Activated T-cell treated with anti-CD3 and anti-CD28 coated beads, Interleukin-2, amount 50 U/mL, for 24 hours (primary cell): Measurements from ENCODE around the gene TES.

Experiments used
- DNase-seq: peaks from one replicate; pipeline ENCODE4 v3.0.0-alpha.2; 2020
- H3K27ac Mint-ChIP-seq: 2 replicates; pipeline ENCODE4 v1.8.0; 2020; ENCODE audit warnings: mild to moderate bottlenecking, mixed read lengths
- H3K27me3 Mint-ChIP-seq: 2 replicates; pipeline ENCODE4 v1.8.0; 2020; ENCODE audit warnings: mixed read lengths
- H3K36me3 Mint-ChIP-seq: 2 replicates; pipeline ENCODE4 v1.8.0; 2020; ENCODE audit warnings: low read depth, mixed read lengths
- H3K4me1 Mint-ChIP-seq: 2 replicates; pipeline ENCODE4 v1.8.0; 2020; ENCODE audit warnings: low read depth, mixed read lengths
- H3K4me3 Mint-ChIP-seq: 2 replicates; pipeline ENCODE4 v1.8.0; 2020; ENCODE audit warnings: mild to moderate bottlenecking, moderate library complexity, mixed read lengths
- H3K9me3 Mint-ChIP-seq: 2 replicates; pipeline ENCODE4 v1.8.0; 2020; ENCODE audit warnings: mixed read lengths

The TES gene

DNA sequence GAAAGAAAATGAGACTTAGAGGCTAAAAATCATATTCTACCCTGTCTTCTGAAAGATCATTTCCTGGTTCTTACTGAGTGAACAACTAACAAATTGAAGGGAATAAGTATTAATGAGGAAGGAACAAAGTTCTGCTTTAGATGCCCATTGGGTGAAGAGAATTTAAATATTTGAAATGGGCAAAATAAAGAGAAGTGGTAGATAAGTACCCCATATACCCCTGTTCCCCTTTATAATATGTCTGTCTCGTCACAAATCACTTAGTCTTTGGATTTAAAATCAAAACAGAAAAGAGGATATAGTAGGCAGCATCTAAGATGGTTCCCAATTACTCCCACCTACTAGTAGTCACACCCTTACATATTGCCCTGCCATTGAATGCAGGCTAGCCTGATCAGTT lies 13.2 kb downstream of the TES start:
- H3K27ac Mint-ChIP-seq, result peak overlapping the region; percentile 84
- peaks cover 89% of the 10 kb centered on the region for H3K4me1 Mint-ChIP-seq
- no peaks in the 10 kb centered on the region for H3K27me3 Mint-ChIP-seq
- H3K36me3 Mint-ChIP-seq, result peaks cover 4% of the 10 kb centered on the region
- H3K4me3 Mint-ChIP-seq, result no peak overlapping the region
- no peak for DNase-seq
- H3K9me3 Mint-ChIP-seq, result no peaks in the 10 kb centered on the region

- H3K4me3 Mint-ChIP-seq, result peak overlapping the region; percentile 67
- H3K9me3 Mint-ChIP-seq, result no peaks in the 10 kb centered on the region
- no peak for DNase-seq
- H3K36me3 Mint-ChIP-seq, result peaks cover 4% of the 10 kb centered on the region
- H3K27me3 Mint-ChIP-seq, result no peaks in the 10 kb centered on the region
- H3K4me1 Mint-ChIP-seq, result peaks cover 89% of the 10 kb centered on the region
- peak overlapping the region; percentile 84 for H3K27ac Mint-ChIP-seq
These were observed 14.3 kb downstream of the TES start for GRCh38 chr7:116224492-116225098.

GRCh38 chr7:116225860-116226259 lies 15.5 kb downstream of the TES start:
- H3K4me1 Mint-ChIP-seq, result peaks cover 88% of the 10 kb centered on the region

GRCh38 chr7:116226664-116227063 lies 16.3 kb downstream of the TES start:
- Mint-ChIP-seq H3K4me3 (no peak overlapping the region), H3K27ac (peak overlapping the region; percentile 50), H3K27me3 (no peaks in the 10 kb centered on the region), H3K9me3 (no peaks in the 10 kb centered on the region), H3K4me1 (peaks cover 91% of the 10 kb centered on the region), H3K36me3 (peaks cover 4% of the 10 kb centered on the region)
- no peak for DNase-seq

More at GRCh38 chr7:116225860-116226259, 15.5 kb downstream of the TES start:
- H3K27me3 Mint-ChIP-seq, result no peaks in the 10 kb centered on the region
- peak overlapping the region; percentile 28 for H3K27ac Mint-ChIP-seq
- DNase-seq, result no peak
- H3K9me3 Mint-ChIP-seq, result no peaks in the 10 kb centered on the region
- H3K36me3 Mint-ChIP-seq, result peaks cover 4% of the 10 kb centered on the region
- no peak overlapping the region for H3K4me3 Mint-ChIP-seq

DNA sequence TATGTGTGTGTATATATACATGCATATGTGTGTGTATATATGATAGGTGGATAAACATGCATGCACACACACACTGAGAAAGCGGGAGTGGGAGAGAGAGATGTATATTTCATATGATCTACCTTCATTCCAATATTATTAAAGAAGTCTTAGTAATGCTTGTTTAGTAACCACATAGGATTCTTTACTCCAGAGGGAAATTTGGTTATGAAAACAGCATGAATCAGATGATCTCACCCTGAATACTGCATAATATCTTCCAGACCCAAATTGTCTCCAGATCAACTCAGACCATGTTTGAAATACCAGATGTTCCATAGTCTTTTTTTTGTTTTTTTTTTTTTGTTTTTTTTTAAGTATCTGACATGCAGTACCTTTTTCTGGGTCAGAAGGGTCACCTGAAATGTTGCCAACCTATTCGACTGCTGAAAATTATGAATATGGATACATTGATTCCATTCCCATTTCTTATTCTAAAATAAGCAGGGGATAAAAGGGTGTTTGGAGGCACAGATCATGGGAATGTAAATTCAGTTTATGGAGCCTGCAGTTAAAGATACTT lies 17.4 kb downstream of the TES start:
- H3K4me3 Mint-ChIP-seq, result no peak overlapping the region
- no peak for DNase-seq

DNA sequence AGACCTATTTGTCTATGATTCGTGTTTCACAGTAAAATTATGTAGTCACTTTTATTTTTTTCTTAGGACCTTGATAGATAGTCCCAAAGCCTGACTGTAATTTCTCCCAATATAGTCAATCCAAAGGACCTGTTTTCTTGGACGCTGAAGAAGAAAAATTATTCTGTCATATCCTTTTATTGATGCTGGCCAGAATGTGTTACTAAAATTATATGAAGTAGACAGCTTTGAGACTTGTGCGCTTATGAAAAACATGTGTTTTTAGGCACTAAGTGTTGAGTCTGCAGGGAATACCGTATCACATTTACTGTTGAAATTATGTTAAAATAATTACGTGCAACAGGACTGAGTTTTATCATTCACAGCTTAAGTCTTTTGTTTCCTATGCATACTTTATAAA lies 17.9 kb downstream of the TES start:
- H3K27me3 Mint-ChIP-seq, result no peaks in the 10 kb centered on the region

More for the DNA sequence above, 17.4 kb downstream of the TES start:
- H3K27me3 Mint-ChIP-seq, result no peaks in the 10 kb centered on the region
- peaks cover 4% of the 10 kb centered on the region for H3K36me3 Mint-ChIP-seq
- H3K27ac Mint-ChIP-seq, result no peak overlapping the region
- no peaks in the 10 kb centered on the region for H3K9me3 Mint-ChIP-seq
- H3K4me1 Mint-ChIP-seq, result peaks cover 91% of the 10 kb centered on the region

DNA sequence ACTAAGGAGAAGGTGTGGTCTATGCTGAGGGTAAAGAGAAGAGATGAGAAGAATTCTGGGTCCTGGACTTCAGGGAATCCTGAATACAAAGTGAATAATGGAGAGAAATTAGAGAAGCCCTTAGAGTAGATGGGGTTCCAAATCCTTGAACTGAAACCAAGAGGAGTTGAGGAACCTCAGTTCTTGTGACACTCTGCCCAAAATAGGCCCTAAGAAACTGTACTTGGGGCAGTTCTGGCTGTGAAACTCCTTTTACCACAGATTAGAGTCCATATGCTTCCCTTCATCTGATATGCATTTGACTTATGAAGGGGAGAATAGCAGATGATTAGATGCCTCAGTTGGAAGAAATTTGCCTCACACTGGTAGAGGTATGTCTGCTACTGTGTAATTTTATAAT lies 19.0 kb downstream of the TES start:
- no peak for DNase-seq
- no peak overlapping the region for H3K4me3 Mint-ChIP-seq
- H3K4me1 Mint-ChIP-seq, result peaks cover 90% of the 10 kb centered on the region
- peaks cover 6% of the 10 kb centered on the region for H3K36me3 Mint-ChIP-seq
- no peaks in the 10 kb centered on the region for H3K9me3 Mint-ChIP-seq
- H3K27me3 Mint-ChIP-seq, result no peaks in the 10 kb centered on the region
- H3K27ac Mint-ChIP-seq, result peak overlapping the region; percentile 67

More for the DNA sequence above, 17.9 kb downstream of the TES start:
- no peak for DNase-seq
- peaks cover 4% of the 10 kb centered on the region for H3K36me3 Mint-ChIP-seq
- H3K9me3 Mint-ChIP-seq, result no peaks in the 10 kb centered on the region
- H3K4me3 Mint-ChIP-seq, result no peak overlapping the region
- peaks cover 92% of the 10 kb centered on the region for H3K4me1 Mint-ChIP-seq
- no peak overlapping the region for H3K27ac Mint-ChIP-seq

- no peaks in the 10 kb centered on the region for H3K9me3 Mint-ChIP-seq
- no peak overlapping the region for H3K4me3 Mint-ChIP-seq
- peak overlapping the region; percentile 89 for H3K27ac Mint-ChIP-seq
- peaks cover 90% of the 10 kb centered on the region for H3K4me1 Mint-ChIP-seq
- no peaks in the 10 kb centered on the region for H3K27me3 Mint-ChIP-seq
- DNase-seq, result no peak
- H3K36me3 Mint-ChIP-seq, result peaks cover 6% of the 10 kb centered on the region
These were observed 20.1 kb downstream of the TES start for GRCh38 chr7:116230191-116231005.

DNA sequence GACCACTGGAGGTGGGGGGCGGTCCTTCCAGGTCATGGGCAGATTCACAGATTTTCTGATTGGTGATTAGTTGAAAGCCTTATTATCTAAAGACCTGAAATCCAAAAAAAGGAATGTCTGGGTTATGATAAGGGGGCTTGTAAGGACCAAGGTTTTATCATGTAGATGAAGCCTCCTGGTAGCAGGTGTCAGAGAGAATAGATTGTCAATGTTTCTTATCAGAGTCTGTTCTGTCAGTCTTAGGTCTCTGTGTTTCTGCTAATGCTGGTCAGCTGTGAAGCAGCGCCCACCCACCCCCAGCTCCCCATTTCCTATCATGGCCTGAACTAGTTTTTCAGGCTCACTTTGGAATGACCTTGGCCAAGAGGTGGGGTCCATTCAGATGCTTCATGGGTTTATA lies 21.2 kb downstream of the TES start:
- Mint-ChIP-seq H3K9me3 (no peaks in the 10 kb centered on the region), H3K27me3 (no peaks in the 10 kb centered on the region), H3K36me3 (peaks cover 12% of the 10 kb centered on the region), H3K4me1 (peaks cover 87% of the 10 kb centered on the region), H3K4me3 (no peak overlapping the region), H3K27ac (peak overlapping the region; percentile 91)
- no peak for DNase-seq

- H3K4me3 Mint-ChIP-seq, result no peak overlapping the region
- H3K27ac Mint-ChIP-seq, result peak overlapping the region; percentile 91
- no peak for DNase-seq
- no peaks in the 10 kb centered on the region for H3K27me3 Mint-ChIP-seq
- peaks cover 88% of the 10 kb centered on the region for H3K4me1 Mint-ChIP-seq
- H3K36me3 Mint-ChIP-seq, result peaks cover 15% of the 10 kb centered on the region
- H3K9me3 Mint-ChIP-seq, result no peaks in the 10 kb centered on the region
These were observed 21.6 kb downstream of the TES start for GRCh38 chr7:116231949-116232348.

DNA sequence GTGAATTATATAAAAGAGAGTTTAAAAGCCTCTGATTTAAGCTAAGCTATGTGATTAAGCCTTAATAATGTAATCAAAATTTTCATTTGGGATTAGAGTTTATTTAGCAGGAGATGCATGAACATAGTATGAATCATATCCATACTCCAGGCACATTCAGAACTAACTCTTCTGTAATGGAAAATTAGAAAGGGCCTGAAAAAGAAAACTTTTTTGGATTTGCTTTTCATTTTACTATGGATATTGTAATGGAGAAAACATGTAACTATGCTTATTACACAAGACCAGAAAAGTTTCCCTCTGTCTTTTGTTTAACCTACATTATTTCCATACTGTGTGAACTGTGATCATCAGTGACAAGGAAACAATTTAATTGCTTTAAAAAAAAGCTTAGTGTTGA lies 22.0 kb downstream of the TES start:
- no peak overlapping the region for H3K4me3 Mint-ChIP-seq
- H3K27me3 Mint-ChIP-seq, result no peaks in the 10 kb centered on the region
- DNase-seq, result no peak
- peak overlapping the region; percentile 91 for H3K27ac Mint-ChIP-seq
- H3K9me3 Mint-ChIP-seq, result no peaks in the 10 kb centered on the region
- peaks cover 17% of the 10 kb centered on the region for H3K36me3 Mint-ChIP-seq
- H3K4me1 Mint-ChIP-seq, result peaks cover 90% of the 10 kb centered on the region

DNA sequence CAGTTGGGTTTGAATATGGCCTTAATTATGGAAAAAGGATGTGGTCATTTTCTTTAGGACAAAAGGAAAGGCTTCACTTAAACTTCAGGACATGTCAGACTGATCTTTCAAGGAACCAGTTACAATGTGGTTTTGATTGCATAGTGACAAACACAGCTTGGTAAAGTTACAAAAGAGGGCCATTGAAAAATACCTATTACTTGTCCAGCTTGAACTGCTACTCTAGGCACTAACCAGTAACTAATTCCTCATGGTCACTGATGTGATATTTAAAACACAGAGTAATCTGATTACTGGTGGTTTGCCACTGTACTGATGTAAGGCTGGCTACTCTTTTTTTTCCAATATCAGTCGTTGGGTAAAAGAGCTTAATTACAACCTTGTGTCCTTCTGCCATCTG lies 22.6 kb downstream of the TES start:
- Mint-ChIP-seq H3K4me3 (no peak overlapping the region), H3K27me3 (no peaks in the 10 kb centered on the region), H3K9me3 (no peaks in the 10 kb centered on the region), H3K36me3 (peaks cover 22% of the 10 kb centered on the region), H3K27ac (peak overlapping the region; percentile 91), H3K4me1 (peaks cover 90% of the 10 kb centered on the region)
- no peak for DNase-seq

DNA sequence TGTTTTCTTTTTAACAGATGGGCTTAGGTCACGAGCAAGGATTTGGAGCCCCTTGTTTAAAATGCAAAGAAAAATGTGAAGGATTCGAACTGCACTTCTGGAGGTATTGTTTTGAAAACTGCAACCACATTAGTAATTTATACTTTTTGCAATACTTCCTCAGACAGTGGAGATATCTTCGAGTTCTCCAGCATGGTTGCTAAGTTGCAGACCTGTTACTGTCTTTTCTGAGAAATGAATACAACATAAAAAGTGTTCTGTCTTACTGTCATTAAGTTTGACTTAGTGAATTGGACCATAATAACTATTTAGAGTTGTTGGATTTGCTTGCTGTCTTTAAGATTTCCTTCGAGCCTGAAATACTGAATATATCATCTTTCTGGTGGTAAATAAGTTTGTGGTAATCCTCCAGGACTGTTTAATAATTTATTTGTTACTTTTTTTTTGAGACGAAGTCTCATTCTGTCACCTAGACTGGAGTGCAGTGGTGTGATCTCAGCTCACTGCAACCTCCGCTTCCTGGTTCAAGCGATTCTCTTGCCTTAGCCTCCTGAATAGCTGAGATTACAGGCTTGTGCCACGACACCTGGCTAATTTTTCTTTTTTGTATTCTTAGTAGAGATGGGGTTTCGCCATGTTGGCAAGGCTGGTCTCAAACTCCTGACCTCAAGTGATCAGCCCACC lies 24.3 kb downstream of the TES start:
- no peaks in the 10 kb centered on the region for H3K9me3 Mint-ChIP-seq
- H3K27ac Mint-ChIP-seq, result peak overlapping the region; percentile 76
- H3K4me3 Mint-ChIP-seq, result no peak overlapping the region
- DNase-seq, result no peak
- peaks cover 34% of the 10 kb centered on the region for H3K36me3 Mint-ChIP-seq
- H3K27me3 Mint-ChIP-seq, result no peaks in the 10 kb centered on the region
- peaks cover 89% of the 10 kb centered on the region for H3K4me1 Mint-ChIP-seq

DNA sequence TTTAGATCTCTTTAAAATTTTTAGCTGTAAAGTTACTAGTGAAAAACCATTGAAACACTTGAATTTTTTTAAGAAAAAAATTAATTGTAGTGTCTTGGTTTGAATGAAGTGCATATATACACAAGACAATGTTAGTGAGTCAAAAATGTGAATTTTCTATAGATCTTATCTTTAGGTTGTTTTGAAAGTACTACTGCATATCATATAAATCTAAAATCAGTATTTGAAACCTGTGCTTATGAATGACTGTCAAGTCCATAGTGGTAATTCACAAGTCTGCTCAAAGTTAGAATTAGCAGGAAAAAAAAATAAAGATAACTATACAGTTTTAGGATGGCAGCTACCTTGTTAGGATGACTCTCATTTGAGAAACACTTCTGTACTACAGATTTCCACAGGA lies 25.0 kb downstream of the TES start:
- peaks cover 85% of the 10 kb centered on the region for H3K4me1 Mint-ChIP-seq
- no peak for DNase-seq

More for the DNA sequence above, 25.0 kb downstream of the TES start:
- H3K27ac Mint-ChIP-seq, result peak overlapping the region; percentile 33
- H3K36me3 Mint-ChIP-seq, result peaks cover 40% of the 10 kb centered on the region
- no peaks in the 10 kb centered on the region for H3K27me3 Mint-ChIP-seq
- no peaks in the 10 kb centered on the region for H3K9me3 Mint-ChIP-seq
- H3K4me3 Mint-ChIP-seq, result no peak overlapping the region
